ENCODE data around the gene SOAT2.

SOAT2 gene

GRCh38 chr12:53102883-53103807, at the start of gene SOAT2:
Gene SOAT2, plus strand, starts transcription at chr12:53103486. Its CDS starts 92 bp downstream, at chr12:53103578.
- peak; percentile 62 for DNase-seq

GRCh38 chr12:53054112-53054878, 49.0 kb upstream of the SOAT2 start:
- peak; percentile 91 for DNase-seq

DNA sequence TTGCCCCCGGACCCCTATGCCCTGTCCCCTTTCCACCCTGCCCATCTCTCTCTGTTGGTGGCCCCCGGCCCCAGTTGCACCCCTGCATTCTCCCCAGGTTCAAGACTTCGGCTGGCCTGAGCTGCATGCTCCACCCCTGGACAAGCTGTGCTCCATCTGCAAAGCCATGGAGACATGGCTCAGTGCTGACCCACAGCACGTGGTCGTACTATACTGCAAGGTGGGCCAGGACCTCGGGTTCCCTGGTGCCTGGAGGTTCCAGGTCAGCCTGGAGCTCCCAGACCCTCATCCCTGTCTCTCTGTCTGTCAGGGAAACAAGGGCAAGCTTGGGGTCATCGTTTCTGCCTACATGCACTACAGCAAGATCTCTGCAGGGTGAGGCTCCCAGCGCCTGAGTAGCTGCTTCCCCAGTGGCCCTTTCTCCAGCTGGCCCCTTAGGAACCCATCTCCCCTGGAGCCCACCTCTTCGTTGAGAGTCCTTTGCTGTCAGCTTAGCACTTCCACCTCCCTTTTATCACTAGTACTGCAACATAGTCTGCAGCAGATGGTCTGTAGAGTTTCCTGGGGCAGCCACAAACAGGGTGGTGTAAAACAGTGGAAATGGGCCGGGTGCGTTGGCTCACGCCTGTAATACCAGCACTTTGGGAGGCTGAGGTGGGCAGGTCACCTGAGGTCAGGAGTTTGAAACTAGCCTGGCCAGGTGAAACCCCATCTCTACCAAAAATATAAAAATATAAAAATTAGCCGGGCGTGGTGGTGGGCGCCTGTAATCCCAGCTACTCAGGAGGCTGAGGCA, 47.6 kb upstream of the SOAT2 start:
- no peak for DNase-seq

DNA sequence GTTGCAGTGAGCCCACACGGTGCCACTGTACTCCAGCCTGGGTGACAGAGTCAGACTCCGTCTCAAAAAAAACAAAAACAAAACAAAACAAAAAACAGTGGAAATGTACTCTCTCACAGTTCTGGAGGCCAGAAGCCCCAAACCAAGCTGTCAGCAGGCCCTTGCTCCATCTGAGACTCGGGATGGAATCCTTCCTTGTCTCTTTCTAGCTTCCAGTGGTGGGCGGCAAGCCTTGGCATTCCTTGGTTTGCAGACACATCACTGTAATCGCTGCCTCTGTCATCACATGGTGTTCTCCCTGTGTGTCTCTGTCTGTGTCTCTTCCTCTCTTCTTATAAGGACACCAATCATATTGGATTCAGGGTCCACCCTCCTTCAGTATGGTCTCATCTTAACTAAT, 47.0 kb upstream of the SOAT2 start:
- no peak for DNase-seq

DNA sequence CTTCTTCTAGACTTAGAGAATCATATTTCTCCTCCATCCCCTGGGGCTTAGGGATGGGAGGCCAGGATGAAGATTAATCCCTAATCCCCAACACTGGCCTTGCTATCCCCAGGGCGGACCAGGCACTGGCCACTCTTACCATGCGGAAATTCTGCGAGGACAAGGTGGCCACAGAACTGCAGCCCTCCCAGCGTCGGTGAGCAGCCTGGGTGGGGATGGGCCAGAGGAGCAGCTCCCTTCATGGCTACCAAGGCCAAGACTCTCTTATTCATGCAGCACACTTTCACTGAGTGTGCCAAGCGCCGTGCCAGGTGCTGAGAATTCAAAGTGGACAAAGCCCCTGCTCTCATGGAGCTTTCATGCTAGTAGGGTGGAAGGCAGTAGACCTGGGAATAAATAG, 46.4 kb upstream of the SOAT2 start:
- DNase-seq: no peak

- no peak for DNase-seq
Observed at GRCh38 chr12:53057816-53058500, 45.3 kb upstream of the SOAT2 start.

- DNase-seq: no peak
Observed at GRCh38 chr12:53058674-53059433, 44.4 kb upstream of the SOAT2 start.

DNA sequence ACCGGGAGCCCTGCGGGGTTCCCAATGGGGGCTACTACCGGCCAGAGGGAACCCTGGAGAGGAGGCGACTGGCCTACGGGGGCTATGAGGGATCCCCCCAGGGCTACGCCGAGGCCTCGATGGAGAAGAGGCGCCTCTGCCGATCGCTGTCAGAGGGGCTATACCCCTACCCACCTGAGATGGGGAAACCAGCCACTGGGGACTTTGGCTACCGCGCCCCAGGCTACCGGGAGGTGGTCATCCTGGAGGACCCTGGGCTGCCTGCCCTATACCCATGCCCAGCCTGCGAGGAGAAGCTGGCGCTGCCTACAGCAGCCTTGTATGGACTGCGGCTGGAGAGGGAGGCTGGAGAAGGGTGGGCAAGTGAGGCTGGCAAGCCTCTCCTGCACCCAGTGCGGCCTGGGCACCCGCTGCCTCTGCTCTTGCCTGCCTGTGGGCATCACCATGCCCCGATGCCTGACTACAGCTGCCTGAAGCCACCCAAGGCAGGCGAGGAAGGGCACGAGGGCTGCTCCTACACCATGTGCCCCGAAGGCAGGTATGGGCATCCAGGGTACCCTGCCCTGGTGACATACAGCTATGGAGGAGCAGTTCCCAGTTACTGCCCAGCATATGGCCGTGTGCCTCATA, 43.7 kb upstream of the SOAT2 start:
- DNase-seq: no peak

GRCh38 chr12:53060064-53060720, 43.1 kb upstream of the SOAT2 start:
- DNase-seq: no peak

- no peak for DNase-seq
Observed at GRCh38 chr12:53060721-53061276, 42.5 kb upstream of the SOAT2 start.

DNA sequence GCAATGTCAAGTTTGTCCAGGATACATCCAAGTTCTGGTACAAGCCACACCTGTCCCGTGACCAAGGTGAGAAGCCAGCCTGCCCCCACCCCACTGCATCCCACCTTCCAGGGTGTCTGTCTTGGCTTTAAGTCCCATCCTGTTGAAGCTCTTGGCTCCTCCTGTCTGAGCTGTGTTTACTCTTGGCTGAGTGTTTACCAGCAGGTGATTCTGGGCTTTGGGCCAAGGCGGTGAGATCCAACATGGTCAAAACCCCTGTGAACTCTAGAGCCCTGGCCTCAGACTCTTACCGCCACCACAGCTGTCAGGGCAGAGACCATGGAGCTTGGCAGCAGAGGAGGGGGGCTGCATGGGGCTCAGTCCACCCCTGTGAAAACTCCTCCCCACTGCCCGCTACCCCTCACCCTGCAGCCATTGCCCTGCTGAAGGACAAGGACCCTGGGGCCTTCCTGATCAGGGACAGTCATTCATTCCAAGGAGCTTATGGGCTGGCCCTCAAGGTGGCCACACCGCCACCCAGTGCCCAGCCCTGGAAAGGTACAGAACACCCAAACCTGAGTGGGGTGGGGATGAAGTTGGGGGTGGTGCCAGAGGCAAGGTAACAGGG, 41.8 kb upstream of the SOAT2 start:
- no peak for DNase-seq

- DNase-seq: no peak
Observed at GRCh38 chr12:53062011-53062961, 41.0 kb upstream of the SOAT2 start.

GRCh38 chr12:53062977-53063707, 40.1 kb upstream of the SOAT2 start:
- no peak for DNase-seq

DNA sequence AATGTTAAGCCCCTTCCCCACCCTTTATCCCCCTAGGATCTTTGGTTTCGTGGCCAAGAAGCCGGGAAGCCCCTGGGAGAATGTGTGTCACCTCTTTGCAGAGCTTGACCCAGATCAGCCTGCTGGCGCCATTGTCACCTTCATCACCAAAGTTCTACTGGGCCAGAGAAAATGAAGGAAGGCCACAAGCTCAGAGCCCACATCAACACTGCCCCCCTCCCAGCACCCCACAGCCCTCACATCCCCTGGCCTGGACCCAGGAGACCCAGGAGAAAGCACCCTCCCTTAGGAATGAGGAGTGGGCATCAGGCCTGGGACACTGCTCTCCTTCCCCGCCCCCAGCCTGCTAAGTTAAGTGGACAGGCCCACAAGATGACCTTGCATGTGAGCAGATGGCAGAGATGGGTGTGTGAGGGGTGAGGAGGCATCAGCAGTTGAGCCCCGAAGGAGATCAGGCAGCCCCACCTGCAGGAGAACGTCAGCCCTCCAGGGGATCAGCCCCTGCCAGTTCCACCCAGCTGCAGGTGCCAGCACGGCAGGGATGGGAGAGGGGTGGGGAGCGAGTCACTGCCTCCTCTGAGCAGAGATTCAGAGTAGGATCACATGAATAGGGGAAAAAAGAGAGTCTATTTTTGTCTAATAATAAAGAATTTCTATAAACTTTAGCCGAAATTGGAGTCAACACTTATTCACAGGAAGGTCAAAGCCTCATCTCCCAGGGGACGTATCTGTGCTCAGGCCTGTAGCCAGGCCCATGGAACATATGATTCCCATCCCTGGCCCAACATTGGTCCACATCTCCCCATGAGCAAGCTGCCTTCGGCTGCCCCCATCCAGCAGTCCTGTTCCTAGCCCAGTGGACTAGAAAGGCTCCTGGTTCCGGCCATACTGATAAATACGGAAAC, 39.3 kb upstream of the SOAT2 start:
- DNase-seq: no peak

DNA sequence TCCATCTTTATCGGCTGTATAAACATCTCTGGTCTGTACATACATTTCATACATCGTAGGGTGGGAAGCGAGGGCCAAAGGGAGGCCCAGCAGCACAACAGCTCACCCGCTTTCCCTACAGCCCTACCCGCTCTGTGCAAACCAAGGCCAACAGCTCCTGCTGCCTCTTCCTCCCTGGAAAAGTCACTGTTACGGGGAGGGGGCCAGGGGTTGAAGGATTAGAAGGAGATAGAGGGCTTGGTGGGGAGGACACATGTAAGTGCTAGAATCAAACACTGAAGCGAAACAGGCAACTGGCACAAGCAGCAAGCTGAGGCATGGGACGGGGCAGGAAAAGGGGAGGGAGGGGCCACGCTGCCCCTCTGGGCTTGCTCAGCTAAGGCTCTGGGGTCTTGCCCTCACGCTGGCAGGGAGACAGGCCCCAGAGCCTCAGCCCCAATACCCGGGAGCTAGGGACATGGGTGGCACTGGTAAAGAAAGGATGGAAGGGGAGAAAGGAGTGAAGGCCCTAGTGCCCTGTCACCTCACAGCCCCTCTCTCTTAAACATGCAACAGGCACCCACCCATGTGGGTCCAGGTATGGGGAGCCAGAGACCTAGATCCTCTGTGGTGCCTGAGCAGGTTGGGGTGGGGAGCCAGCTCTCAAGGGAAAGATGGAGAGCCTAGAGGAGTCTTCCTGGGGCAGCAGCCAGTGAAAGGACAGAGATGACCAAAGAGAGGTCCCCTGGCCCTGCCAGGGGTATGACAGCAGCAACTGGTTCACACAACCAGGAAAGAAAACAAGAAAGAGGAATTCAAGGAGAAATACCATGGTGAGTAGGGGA, 38.5 kb upstream of the SOAT2 start:
- no peak for DNase-seq

GRCh38 chr12:53065470-53065869, 37.8 kb upstream of the SOAT2 start:
- no peak for DNase-seq
